Mesendoderm (in vitro differentiated cells): Measurements from ENCODE around the gene PGAM2.

Experiments used
- DNase-seq: peaks from one replicate; pipeline ENCODE4 v3.0.0; 2013
- H2AK5ac ChIP-seq: 2 replicates; pipeline ENCODE4 v1.6.1; 2013; ENCODE audit warnings: low read length, inconsistent platforms
- H2BK120ac ChIP-seq: 2 replicates; pipeline ENCODE4 v1.6.1; 2013; ENCODE audit warnings: low read depth, mild to moderate bottlenecking, low read length, moderate library complexity, mixed read lengths
- H2BK15ac ChIP-seq: replicated peaks from 2 replicates; pipeline ENCODE4 v1.6.1; 2013; ENCODE audit warnings: low read depth, mild to moderate bottlenecking, moderate library complexity
- H2BK5ac ChIP-seq: 2 replicates; pipeline ENCODE4 v1.6.1; 2013; ENCODE audit warnings: low read length, inconsistent platforms
- H3K18ac ChIP-seq: 2 replicates; pipeline ENCODE4 v1.6.1; 2013; ENCODE audit warnings: mild to moderate bottlenecking, low read length, mixed read lengths
- H3K23ac ChIP-seq: one replicate; pipeline ENCODE4 v1.6.1; 2013; ENCODE audit warnings: low read length
- H3K27ac ChIP-seq: 2 replicates; pipeline ENCODE4 v1.5.1; 2013; ENCODE audit warnings: low read depth, mild to moderate bottlenecking, inconsistent platforms, low read length, moderate library complexity
- H3K27me3 ChIP-seq: 2 replicates; pipeline ENCODE4 v1.6.1; 2013; ENCODE audit warnings: low read length, control low read depth, mild to moderate bottlenecking, inconsistent platforms; ENCODE audit not compliant: insufficient read depth, poor library complexity
- H3K36me3 ChIP-seq: 2 replicates; pipeline ENCODE4 v1.6.1; 2013; ENCODE audit warnings: low read length, inconsistent platforms; ENCODE audit not compliant: control insufficient read depth, insufficient read depth
- H3K4ac ChIP-seq: one replicate; pipeline ENCODE4 v1.6.1; 2013; ENCODE audit warnings: low read depth, mild to moderate bottlenecking, low read length, moderate library complexity
- H3K4me1 ChIP-seq: 2 replicates; pipeline ENCODE4 v1.6.1; 2013; ENCODE audit warnings: low read depth, low read length, inconsistent platforms; ENCODE audit not compliant: control insufficient read depth
- H3K4me2 ChIP-seq: 2 replicates; pipeline ENCODE4 v1.6.1; 2013; ENCODE audit warnings: low read length
- H3K4me3 ChIP-seq: 2 replicates; pipeline ENCODE4 v1.5.1; 2013; ENCODE audit warnings: mild to moderate bottlenecking, low read length
- H3K56ac ChIP-seq: one replicate; pipeline ENCODE4 v1.6.1; 2013; ENCODE audit warnings: low read length
- H3K79me1 ChIP-seq: 2 replicates; pipeline ENCODE4 v1.6.1; 2013; ENCODE audit warnings: low read length, inconsistent platforms
- H3K79me2 ChIP-seq: 2 replicates; pipeline ENCODE4 v1.6.1; 2013; ENCODE audit warnings: mild to moderate bottlenecking, low read length; ENCODE audit not compliant: control insufficient read depth, insufficient read depth
- H3K9ac ChIP-seq: 2 replicates; pipeline ENCODE4 v1.6.1; 2013; ENCODE audit warnings: low read length, inconsistent platforms
- H4K5ac ChIP-seq: one replicate; pipeline ENCODE4 v1.6.1; 2013; ENCODE audit warnings: low read length
- H4K8ac ChIP-seq: one replicate; pipeline ENCODE4 v1.6.1; 2013; ENCODE audit warnings: low read depth, mild to moderate bottlenecking, control low read depth, low read length, moderate library complexity
- WGBS: extraction: QIAGEN DNeasy Blood & Tissue Kit; methylation state at CpG from one replicate; pipeline ENCODE4 v1.1.7; 2013; ENCODE audit warnings: low lambda C conversion rate, missing lambda C conversion rate; ENCODE audit not compliant: insufficient coverage; ENCODE audit errors: extremely low coverage; 5-methylcytosine and 5-hydroxymethylcytosine counted together

The PGAM2 gene

DNA sequence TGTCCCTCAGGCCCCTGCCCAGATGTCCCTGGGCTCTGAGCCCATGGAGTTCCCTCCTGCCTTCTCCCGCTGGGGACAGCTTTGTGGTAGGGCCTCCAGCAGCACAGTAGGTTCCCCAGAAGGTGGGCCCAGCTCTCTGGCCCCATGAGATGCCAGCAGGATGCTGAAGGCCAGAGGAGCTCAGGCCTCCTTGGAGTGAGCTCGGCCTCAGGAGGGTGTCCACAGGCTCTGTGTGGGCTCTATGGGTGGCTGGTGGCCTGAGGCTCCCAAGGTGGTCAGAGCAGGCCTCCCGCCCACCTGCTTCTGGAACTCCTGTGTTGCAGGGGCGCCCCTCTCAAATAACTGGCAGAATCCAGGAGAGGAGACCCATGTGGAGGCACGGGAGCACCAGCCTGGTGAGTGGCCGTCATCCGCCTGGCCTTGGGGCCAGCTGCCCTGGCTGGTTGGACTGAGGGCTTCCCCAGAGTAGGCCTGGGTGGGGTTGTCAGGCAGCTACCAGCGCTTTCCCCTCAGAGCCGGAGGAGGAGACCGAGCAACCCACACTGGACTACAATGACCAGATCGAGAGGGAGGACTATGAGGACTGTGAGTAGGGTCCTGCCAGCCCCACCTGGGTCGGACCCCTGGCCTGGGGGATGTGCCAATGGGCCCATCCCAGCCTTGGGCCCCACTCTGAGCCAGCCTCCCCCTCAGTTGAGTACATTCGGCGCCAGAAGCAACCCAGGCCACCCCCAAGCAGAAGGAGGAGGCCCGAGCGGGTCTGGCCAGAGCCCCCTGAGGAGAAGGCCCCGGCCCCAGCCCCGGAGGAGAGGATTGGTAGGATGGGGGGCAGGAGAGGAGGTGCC lies 42.0 kb upstream of the PGAM2 start:
- H3K4me2 ChIP-seq, result no peak overlapping the region
- no peak overlapping the region for H3K18ac ChIP-seq
- H2BK15ac ChIP-seq, result no peak overlapping the region
- H3K56ac ChIP-seq, result no peak overlapping the region
- no peaks in the 10 kb centered on the region for H3K27me3 ChIP-seq
- H2BK5ac ChIP-seq, result no peak overlapping the region
- no peak for DNase-seq
- no peak overlapping the region for H4K8ac ChIP-seq
- H3K79me2 ChIP-seq, result no peaks in the 10 kb centered on the region
- no peak overlapping the region for H3K4ac ChIP-seq
- no peak overlapping the region for H3K23ac ChIP-seq
- no peaks in the 10 kb centered on the region for H3K4me1 ChIP-seq
- H3K79me1 ChIP-seq, result no peaks in the 10 kb centered on the region
- no peaks in the 10 kb centered on the region for H3K36me3 ChIP-seq
- H3K9ac ChIP-seq, result no peak overlapping the region
- H2AK5ac ChIP-seq, result no peak overlapping the region
- no peak overlapping the region for H3K27ac ChIP-seq
- no CpG with 5 or more reads among the region's 18 CpGs for WGBS
- H4K5ac ChIP-seq, result no peak overlapping the region
- no peak overlapping the region for H2BK120ac ChIP-seq
- H3K4me3 ChIP-seq, result no peak overlapping the region

DNA sequence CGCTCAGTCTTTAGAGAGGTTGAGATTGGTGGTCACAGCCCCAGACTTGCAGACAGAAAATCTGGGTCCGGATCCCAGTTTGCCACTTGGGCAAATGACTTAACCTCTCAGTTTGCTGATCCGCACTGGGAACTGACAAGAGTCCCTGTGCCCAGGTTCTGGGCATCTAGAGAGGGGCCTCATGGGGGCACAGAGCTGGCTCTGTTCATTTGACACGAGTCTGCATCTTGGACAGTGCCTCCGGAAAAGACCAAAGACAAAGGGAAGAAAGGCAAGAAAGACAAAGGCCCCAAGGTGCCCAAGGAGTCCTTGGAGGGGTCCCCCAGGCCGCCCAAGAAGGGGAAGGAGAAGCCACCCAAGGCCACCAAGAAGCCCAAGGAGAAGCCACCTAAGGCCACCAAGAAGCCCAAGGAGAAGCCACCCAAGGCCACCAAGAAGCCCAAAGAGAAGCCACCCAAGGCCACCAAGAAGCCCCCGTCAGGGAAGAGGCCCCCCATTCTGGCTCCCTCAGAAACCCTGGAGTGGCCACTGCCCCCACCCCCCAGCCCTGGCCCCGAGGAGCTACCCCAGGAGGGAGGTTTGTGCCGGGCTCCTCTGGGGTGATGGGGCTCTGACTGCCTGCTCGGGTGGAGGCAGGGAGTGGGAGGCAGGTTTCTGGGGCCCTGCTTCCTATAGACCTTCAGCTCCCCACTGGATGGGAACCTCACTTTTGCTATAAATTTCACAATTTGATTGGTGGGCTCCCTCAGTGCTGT lies 41.1 kb upstream of the PGAM2 start:
- WGBS, result no CpG with 5 or more reads among the region's 10 CpGs
- Histone ChIP-seq H3K56ac (no peak overlapping the region), H2AK5ac (no peak overlapping the region), H3K79me1 (no peaks in the 10 kb centered on the region), H3K4ac (no peak overlapping the region), H3K4me3 (no peak overlapping the region), H4K8ac (no peak overlapping the region), H2BK5ac (no peak overlapping the region), H3K79me2 (no peaks in the 10 kb centered on the region), H2BK15ac (no peak overlapping the region), H3K18ac (no peak overlapping the region), H4K5ac (no peak overlapping the region), H3K9ac (no peak overlapping the region), H3K4me1 (no peaks in the 10 kb centered on the region), H3K27me3 (no peaks in the 10 kb centered on the region), H3K27ac (no peak overlapping the region), H2BK120ac (no peak overlapping the region), H3K4me2 (no peak overlapping the region), H3K23ac (no peak overlapping the region), H3K36me3 (no peaks in the 10 kb centered on the region)
- DNase-seq, result no peak

DNA sequence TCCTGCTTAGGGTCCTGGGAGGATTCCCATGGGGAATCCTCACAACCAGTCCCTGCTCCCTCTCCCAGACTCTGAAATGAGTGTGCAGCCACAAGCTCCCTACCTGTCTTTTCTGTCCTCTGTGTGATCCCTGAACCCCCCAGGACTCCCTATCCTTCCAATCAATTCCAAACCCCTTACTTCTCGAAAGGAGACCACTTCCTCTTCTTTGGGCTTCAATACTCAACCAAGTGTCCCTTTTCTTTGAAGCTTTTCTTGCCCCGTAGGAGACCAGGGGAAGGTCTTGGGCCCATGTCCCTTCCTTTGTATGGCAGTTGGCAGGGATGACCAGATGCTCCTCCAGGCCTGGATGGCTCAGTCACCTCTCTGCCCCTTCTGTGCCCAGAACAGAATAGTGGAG lies 40.5 kb upstream of the PGAM2 start:
- Histone ChIP-seq H3K56ac (peak overlapping the region; percentile 81), H3K27ac (no peak overlapping the region), H3K18ac (no peak overlapping the region), H3K79me2 (no peaks in the 10 kb centered on the region), H3K4me2 (no peak overlapping the region), H4K8ac (no peak overlapping the region), H2BK120ac (no peak overlapping the region), H2BK5ac (no peak overlapping the region), H3K23ac (no peak overlapping the region), H3K9ac (peak overlapping the region; percentile 30), H2AK5ac (no peak overlapping the region), H3K27me3 (no peaks in the 10 kb centered on the region), H3K36me3 (no peaks in the 10 kb centered on the region), H3K4me3 (no peak overlapping the region), H2BK15ac (no peak overlapping the region), H3K79me1 (no peaks in the 10 kb centered on the region), H4K5ac (no peak overlapping the region), H3K4me1 (no peaks in the 10 kb centered on the region), H3K4ac (no peak overlapping the region)
- WGBS, result no CpG with 5 or more reads among the region's 2 CpGs
- DNase-seq, result no peak

DNA sequence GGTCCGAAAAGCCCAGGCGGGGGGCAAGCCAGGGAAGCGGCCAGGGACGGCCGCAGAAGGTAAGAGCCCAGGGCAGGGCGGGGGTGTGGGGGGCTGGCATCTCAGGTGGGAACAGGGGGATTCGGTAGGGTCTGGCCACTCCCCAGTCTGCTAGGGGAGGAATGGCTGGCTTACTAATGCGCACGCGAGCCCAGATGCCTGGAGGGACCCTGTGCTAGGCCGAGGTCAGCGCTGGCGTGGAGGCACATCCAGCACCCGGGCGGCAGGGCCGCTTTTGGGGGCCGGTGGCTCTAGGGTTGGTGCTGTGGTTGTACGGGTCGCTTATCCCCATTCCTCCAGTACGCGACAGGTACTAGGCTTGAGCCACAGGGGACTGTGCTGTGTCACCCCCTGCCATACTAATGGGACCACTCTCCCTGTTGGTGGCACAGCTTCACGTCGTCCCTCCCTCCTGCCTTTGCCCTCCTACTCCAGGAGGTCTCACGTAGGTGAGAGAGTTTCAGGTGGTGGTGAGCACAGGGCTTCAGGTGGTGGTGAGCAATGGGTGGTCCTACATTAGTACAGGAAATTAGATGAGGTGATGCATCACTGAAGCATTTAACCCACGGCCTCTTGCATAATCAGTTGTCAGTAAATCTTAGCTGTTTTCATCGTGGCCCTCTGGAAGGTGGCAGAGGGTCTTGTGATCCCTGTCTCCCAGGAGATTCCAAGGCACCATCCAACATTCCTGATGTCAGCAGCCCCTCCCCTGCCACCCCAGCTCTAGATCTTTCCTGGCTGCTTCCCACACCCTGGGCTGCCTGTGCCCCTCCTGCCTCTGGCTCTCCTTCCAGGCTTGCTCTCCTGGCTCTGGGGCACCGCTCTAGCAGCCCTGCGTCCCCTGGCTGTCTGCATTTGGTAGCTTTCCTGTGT lies 39.7 kb upstream of the PGAM2 start:
- H3K4me1 ChIP-seq, result no peaks in the 10 kb centered on the region

DNA sequence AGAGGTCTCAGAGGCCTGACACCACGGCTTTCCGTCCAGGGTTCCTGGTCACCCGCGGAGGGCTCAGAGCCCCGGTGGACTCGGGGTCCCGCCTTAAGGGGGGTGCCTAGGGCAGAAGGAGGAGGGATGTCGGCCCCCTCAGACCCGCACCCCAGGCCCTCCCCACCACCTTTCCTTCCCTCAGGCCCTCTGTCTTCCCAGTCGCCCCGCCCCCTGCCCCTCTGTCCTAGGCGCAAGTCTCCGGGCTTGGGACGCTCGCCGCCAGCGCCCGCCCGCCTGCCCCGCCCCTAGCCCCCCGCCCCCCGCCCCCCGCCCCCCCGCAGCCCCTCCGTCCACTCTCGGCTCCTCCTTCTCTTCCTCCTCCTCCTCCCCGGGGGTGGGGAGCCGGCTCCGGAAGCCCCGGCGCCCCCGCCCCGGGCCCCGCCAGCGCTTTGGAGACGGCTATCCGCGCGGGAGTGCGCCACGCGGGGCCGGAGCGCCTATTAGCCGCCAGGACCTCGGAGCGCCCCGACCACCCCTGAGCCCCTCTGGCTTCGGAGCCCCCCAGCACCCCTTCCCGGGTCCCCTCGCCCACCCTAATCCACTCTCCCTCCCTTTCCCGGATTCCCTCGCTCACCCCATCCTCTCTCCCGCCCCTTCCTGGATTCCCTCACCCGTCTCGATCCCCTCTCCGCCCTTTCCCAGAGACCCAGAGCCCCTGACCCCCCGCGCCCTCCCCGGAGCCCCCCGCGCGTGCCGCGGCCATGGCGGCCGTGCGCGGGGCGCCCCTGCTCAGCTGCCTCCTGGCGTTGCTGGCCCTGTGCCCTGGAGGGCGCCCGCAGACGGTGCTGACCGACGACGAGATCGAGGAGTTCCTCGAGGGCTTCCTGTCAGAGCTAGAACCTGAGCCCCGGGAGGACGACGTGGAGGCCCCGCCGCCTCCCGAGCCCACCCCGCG lies 38.8 kb upstream of the PGAM2 start, which contains the start of gene AEBP1:
TSS of gene AEBP1 (plus strand) at position 423 of the 937 bp plus-strand sequence. CDS start at position 744, 321 bp downstream.
- H4K8ac ChIP-seq, result no peak within 1 kb of the TSS
- no peak within 1 kb of the TSS for H4K5ac ChIP-seq
- no peak within 1 kb of the TSS for H3K23ac ChIP-seq
- peak within 1 kb of the TSS; percentile 50 for H3K9ac ChIP-seq
- DNase-seq, result peak; percentile 64
- H3K56ac ChIP-seq, result peak within 1 kb of the TSS; percentile 81
- peak within 1 kb of the TSS; percentile 7 for H3K4me2 ChIP-seq
- peak within 1 kb of the TSS; percentile 77 for H3K18ac ChIP-seq
- H3K36me3 ChIP-seq, result no peaks in the 10 kb centered on the region
- no peaks in the 10 kb centered on the region for H3K79me2 ChIP-seq
- H2BK120ac ChIP-seq, result no peak within 1 kb of the TSS
- H2BK5ac ChIP-seq, result no peak within 1 kb of the TSS
- no peaks in the 10 kb centered on the region for H3K4me1 ChIP-seq
- H3K27ac ChIP-seq, result no peak within 1 kb of the TSS
- H3K79me1 ChIP-seq, result no peaks in the 10 kb centered on the region
- H3K4ac ChIP-seq, result peak within 1 kb of the TSS; percentile 56
- WGBS, result no CpG with 5 or more reads among the region's 87 CpGs
- peak within 1 kb of the TSS; percentile 44 for H3K4me3 ChIP-seq
- H2AK5ac ChIP-seq, result no peak within 1 kb of the TSS
- H2BK15ac ChIP-seq, result no peak within 1 kb of the TSS
- no peaks in the 10 kb centered on the region for H3K27me3 ChIP-seq

More for the DNA sequence above, 39.7 kb upstream of the PGAM2 start:
- no peak overlapping the region for H3K27ac ChIP-seq
- H2AK5ac ChIP-seq, result no peak overlapping the region
- peak overlapping the region; percentile 22 for H3K4ac ChIP-seq
- H3K79me1 ChIP-seq, result no peaks in the 10 kb centered on the region
- WGBS, result no CpG with 5 or more reads among the region's 28 CpGs
- H3K27me3 ChIP-seq, result no peaks in the 10 kb centered on the region
- H3K36me3 ChIP-seq, result no peaks in the 10 kb centered on the region
- H2BK120ac ChIP-seq, result no peak overlapping the region
- no peak overlapping the region for H2BK5ac ChIP-seq
- no peak overlapping the region for H3K18ac ChIP-seq
- no peak overlapping the region for H3K23ac ChIP-seq
- H3K79me2 ChIP-seq, result no peaks in the 10 kb centered on the region
- H4K5ac ChIP-seq, result no peak overlapping the region
- H3K56ac ChIP-seq, result peak overlapping the region; percentile 81
- H2BK15ac ChIP-seq, result no peak overlapping the region
- H4K8ac ChIP-seq, result no peak overlapping the region
- peak; percentile 81 for DNase-seq
- peak overlapping the region; percentile 50 for H3K9ac ChIP-seq
- peak overlapping the region; percentile 5 for H3K4me2 ChIP-seq
- H3K4me3 ChIP-seq, result peak overlapping the region; percentile 44
